Tibial artery (tissue), 4 donors: ENCODE results near the gene ESRRA.

Experiments
- DNase-seq, 2 donors: peaks; one replicate each; pipeline ENCODE4 v3.0.0-alpha.2; 2019
- H3K27ac ChIP-seq, 2 donors: fragments of 200-600 bp; sonication (generic) in 1 of 2; 1 replicate in 1 of 2; 2 replicates in 1 of 2; pipeline ENCODE4 v1.5.1; 2018 to 2019; ENCODE audit warnings: mild to moderate bottlenecking in 1 of 2
- H3K27me3 ChIP-seq, 2 donors: fragments of 200-600 bp; sonication (generic) in 1 of 2; one replicate each; pipeline versions ENCODE4 v1.5.1 to v1.6.0; 2016 to 2019
- H3K36me3 ChIP-seq, 3 donors: fragments of 200-600 bp; sonication (generic) in 2 of 3; one replicate each; pipeline ENCODE4 v1.5.1; 2016 to 2019; ENCODE audit warnings: mild to moderate bottlenecking in 2 of 3
- H3K4me1 ChIP-seq, 4 donors: fragments of 200-600 bp; sonication (generic) in 2 of 4; 1 replicate in 3 of 4; 2 replicates in 1 of 4; pipeline ENCODE4 v1.5.1; 2016 to 2019
- H3K4me3 ChIP-seq, 2 donors: fragments of 200-600 bp; sonication (generic) in 1 of 2; 1 replicate in 1 of 2; 2 replicates in 1 of 2; pipeline ENCODE4 v1.5.1; 2018 to 2019; ENCODE audit warnings: mild to moderate bottlenecking in 2 of 2
- H3K9me3 ChIP-seq, 3 donors: fragments of 200-600 bp; sonication (generic) in 1 of 3; one replicate each; pipeline ENCODE4 v1.5.1; 2016 to 2019
- CTCF ChIP-seq, 2 experiments: fragments of 200-600 bp in 1 of 2; fragments of 450-650 bp in 1 of 2; IDR thresholded peaks; one replicate each; pipeline ENCODE4 v1.5.1; 2017 to 2019; ENCODE audit warnings: antibody characterized with exemption in 2 of 2, mild to moderate bottlenecking in 1 of 2, moderate library complexity in 1 of 2
- intact Hi-C: fragments of 100-400 bp; cut with DNase I; formaldehyde crosslinking; loops from one replicate; pipeline ENCODE4 v1.15.0; 2023; ENCODE audit warnings: low total_unique reads

Gene ESRRA

GRCh38 chr11:64264371-64264852 is 40.9 kb upstream of the ESRRA start:
- no peak overlapping the region for H3K27ac ChIP-seq
- no peaks in the 10 kb centered on the region for H3K9me3 ChIP-seq
- peaks cover 24 to 78% (median 55%) of the 10 kb centered on the region in 3 donors for H3K36me3 ChIP-seq
- H3K27me3 ChIP-seq, result no peaks in the 10 kb centered on the region
- H3K4me3 ChIP-seq, result no peak overlapping the region
- no peak for TF ChIP-seq CTCF (IDR thresholded peaks at IDR 0.05)
- intact Hi-C loops, result no loop called here
- H3K4me1 ChIP-seq, result peaks cover 6 to 23% (median 13%) of the 10 kb centered on the region in 4 donors
- DNase-seq, result no peak

GRCh38 chr11:64265176-64266160 is 39.9 kb upstream of the ESRRA start:
- Histone ChIP-seq H3K9me3 (no peaks in the 10 kb centered on the region), H3K27ac (no peak overlapping the region), H3K4me1 (peaks cover 6 to 23% (median 13%) of the 10 kb centered on the region in 4 donors), H3K27me3 (no peaks in the 10 kb centered on the region), H3K36me3 (peaks cover 17 to 67% (median 47%) of the 10 kb centered on the region in 3 donors), H3K4me3 (no peak overlapping the region)
- intact Hi-C loops, result loop anchor here (5.0 kb wide), 1 partner anchor 58 kb away; the partner anchor contains the start of gene FERMT3
- DNase-seq, result no peak
- no peak for TF ChIP-seq CTCF (IDR thresholded peaks at IDR 0.05)

GRCh38 chr11:64266339-64266738 is 39.0 kb upstream of the ESRRA start:
- Histone ChIP-seq H3K27me3 (no peaks in the 10 kb centered on the region), H3K36me3 (peaks cover 17 to 60% (median 47%) of the 10 kb centered on the region in 3 donors), H3K9me3 (no peaks in the 10 kb centered on the region), H3K4me1 (peaks cover 6 to 23% (median 13%) of the 10 kb centered on the region in 4 donors), H3K27ac (no peak overlapping the region), H3K4me3 (no peak overlapping the region)
- no peak for TF ChIP-seq CTCF (IDR thresholded peaks at IDR 0.05)
- intact Hi-C loops, result loop anchor here (5.0 kb wide), 1 partner anchor 59 kb away; the partner anchor contains the start of gene FERMT3
- DNase-seq, result no peak

- Histone ChIP-seq H3K4me3 (no peak overlapping the region), H3K9me3 (no peaks in the 10 kb centered on the region), H3K27me3 (no peaks in the 10 kb centered on the region), H3K4me1 (peaks cover 6 to 32% (median 22%) of the 10 kb centered on the region in 4 donors), H3K27ac (peak overlapping the region; percentile 84 to 96), H3K36me3 (peaks cover 17 to 50% (median 42%) of the 10 kb centered on the region in 3 donors)
- DNase-seq, result no peak
- intact Hi-C loops, result loop anchor here (5.0 kb wide), 1 partner anchor 60 kb away; the partner anchor contains the start of gene FERMT3
- no peak for TF ChIP-seq CTCF (IDR thresholded peaks at IDR 0.05)
These were observed 37.9 kb upstream of the ESRRA start for GRCh38 chr11:64267207-64267945.
